NCI-H510A (cell line): ENCODE data around the gene GPS1.

ENCODE experiments used
- DNase-seq: peaks from one replicate; lab custom pipeline; 2025; lab: John Stamatoyannopoulos, UW

The GPS1 gene

GRCh38 chr17:82079001-82079677, 27.4 kb downstream of the GPS1 start:
- no peak for DNase-seq

- DNase-seq: no peak
These were observed 28.5 kb downstream of the GPS1 start for GRCh38 chr17:82080048-82080788.

GRCh38 chr17:82080789-82081464, 29.2 kb downstream of the GPS1 start:
- no peak for DNase-seq

- DNase-seq: no peak
These were observed 29.8 kb downstream of the GPS1 start for GRCh38 chr17:82081546-82081945.

- DNase-seq: no peak
These were observed 30.3 kb downstream of the GPS1 start for GRCh38 chr17:82081966-82082365.

DNA sequence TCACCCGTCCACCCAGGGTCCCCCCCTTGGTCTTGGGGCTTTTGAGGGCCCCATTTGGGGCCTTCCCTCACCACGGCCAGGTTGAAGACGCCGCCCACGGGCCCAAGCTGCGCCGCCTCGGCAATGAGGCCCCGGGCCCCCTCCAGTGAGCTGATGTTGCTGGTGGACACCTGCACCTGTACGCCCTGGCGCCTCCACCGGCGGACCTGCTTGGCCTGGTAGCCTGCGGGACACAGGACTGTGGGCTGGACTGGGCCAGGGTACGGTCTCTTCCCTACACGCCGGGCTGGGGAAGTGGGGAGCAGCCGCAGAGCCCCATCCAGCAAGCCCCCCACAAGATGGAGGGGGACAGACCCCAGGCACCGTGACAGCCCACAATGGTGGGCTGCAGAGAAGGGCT, 30.8 kb downstream of the GPS1 start:
- no peak for DNase-seq

DNA sequence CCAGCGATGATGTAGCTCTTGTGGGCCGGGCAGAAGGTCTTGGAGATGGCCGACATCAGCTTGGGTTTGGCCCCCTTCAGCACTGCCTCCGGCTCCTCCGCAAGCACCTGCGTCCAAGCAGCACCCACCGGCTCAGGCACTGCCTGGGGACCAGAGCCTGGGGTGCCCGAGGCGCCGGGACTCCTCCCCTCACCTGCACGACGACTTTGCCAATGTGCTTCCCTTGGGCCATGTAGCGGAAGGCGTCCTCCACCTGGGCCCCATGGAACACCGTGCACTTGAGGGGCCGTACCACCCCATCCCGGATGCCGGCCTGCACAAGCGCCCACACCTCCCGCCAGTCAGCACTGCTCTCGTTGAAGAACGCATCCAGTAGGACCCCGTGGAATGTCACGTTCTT, 31.3 kb downstream of the GPS1 start:
- no peak for DNase-seq

- no peak for DNase-seq
These were observed 32.0 kb downstream of the GPS1 start for GRCh38 chr17:82083533-82084359.

DNA sequence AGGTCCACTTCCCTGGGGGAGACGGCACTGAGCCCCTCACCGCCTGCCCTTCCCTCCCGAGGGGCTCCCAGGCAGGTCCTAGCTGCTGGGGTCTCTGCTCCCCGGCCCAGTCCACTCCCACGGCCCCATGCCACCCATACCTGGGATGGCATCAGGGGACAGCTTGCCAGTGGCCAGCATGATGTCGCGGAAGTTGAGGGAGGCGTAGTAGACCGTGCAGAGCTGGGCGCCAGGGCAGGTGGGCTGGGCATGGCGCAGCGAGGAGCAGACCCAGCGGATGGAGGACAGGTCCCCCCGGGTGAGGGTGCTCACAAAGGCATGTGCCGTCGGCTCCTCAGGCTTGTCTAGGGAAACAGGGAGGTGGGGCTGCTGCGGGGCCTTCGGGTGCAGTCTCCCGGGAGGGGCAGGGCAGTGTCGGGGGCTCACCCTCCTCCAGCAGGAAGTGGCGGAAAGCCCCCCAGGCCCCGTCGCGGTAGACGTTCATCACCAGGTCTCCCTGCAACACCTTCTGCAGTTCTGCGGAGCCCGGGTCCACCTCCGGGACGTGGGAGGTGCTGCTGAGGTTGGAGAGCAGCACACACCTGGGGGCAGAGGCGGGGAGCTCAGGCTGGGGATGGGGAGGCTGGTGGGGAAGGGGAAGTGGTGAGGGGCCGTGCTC, 32.8 kb downstream of the GPS1 start:
- DNase-seq: no peak

- DNase-seq: no peak
These were observed 33.5 kb downstream of the GPS1 start for GRCh38 chr17:82085031-82085861.

DNA sequence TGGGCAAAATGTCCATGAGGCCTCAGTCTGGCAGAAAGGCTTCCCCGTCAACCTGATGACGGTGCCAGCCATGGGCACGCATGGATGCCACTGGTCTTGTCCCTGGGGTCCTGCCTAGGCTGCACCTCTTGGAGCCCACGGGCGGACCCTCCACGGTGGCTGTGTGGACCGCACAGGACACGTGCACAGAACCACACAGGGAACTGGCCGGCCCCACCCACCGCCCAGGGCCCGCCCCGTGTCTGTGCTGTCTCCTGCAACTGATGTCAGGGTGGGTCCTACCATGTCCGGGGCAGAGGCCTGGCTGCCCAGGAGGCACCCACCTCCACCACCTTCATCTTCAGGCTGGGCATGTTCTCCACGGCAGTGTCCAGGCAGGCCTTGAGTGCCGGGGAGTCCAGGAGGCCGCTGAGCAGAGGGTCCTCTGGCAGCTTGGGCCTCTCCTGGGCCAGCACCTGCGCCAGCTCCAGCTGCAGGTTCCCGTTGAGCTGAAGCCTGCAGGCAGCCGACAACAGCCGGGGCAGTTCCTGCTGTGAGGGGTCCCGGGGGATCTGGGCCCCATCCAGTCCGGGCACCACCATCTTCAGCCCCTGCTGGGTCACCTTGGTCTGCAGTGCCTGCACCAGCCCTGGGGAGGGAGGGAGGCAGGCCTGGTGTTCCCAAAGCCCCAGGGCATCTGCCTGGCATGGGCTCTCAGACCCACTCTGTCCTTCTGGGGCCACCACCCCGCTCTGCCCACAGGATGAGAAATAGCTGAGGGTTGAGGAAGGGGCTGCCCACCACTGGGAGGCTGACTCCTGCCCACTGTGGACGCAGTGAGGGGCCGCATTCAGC, 34.5 kb downstream of the GPS1 start:
- no peak for DNase-seq

DNA sequence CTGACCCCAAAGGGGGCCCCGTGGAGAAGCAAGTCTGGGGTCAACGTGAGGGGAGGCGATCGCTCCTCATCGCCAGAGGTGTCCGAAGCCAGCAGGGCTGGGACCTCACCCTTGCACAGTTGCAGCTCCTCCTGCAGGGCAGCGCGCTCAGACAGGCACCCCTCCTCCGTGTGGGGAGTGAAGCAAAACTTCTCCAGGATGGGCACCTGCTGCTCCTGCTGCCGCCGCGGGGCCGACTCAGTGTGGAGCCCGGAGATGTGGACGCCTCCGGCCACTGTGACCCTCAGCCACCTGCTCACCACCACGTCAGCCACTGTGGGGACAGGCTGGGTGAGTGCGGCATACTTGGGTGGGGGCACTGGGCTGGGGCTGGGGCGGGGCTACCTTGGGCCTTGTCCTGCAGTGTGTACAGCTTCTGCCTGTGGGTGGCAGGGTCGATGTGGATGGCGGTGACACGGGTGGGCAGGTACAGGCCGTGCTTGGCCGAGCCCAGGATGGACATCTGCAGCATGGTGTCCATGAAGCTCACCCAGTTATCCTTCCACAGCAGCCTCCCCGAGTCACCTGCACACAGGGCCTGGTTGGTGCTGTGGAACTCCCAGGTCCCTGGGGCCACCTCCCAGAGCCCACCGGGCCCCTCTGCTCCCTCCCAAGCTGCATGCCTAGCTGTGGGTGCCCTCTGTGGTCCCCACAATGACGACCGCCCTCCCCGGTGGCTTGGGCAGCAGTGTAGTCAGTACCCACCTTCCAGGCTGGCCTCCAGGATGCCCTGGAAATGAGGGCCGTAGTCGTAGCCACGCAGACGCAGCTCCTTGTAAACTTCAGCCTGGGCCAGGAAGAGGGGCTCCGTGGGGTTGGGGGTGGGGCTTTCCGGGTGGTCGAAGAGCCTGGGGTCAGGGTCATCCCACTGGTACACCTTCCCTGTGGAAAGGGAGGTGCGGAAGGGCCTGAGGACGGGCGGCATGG, 35.5 kb downstream of the GPS1 start:
- no peak for DNase-seq

GRCh38 chr17:82087961-82088837, 36.5 kb downstream of the GPS1 start:
- no peak for DNase-seq

DNA sequence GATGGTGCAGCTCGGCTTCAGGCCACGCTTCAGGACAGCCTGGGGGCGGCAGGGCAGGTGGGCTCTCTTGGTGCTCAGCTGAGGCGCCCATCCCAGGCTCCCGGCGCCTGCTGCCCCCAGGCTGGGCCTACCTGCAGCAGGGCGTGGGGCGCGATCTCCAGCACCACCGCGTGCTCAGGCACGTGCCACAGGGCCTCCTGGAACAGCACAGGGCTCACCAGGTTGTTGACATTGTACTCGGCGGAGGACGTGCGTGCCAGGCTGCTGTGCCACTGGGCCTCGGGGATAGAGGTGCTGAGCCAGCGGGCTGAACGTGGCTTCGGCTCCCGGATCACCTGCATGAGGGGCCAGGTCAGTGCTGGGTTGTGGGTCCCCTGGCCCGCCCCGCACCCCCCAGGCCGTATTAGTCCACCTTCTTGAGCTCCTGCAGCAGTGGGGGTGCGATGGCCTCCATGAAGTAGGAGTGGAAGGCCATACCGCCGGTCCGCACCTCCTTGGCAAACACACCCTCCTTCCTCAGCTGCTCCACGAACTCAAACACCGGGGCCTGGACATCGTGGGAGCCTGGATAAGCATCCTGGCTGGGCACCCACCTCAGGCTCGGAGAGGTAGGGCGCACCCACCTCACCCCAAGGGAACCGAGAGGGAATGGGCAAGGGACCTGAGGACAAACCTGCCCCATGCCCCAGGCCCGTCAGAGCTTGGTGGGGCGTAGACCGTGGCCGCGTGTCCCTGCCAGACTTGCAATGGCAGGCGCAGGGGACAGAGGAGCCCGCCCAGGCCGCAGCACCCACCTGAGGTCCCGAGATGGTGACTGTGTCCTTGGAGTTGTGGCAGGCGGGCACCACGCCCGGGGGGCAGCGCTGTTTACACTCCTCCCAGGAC, 37.4 kb downstream of the GPS1 start:
- DNase-seq: no peak

GRCh38 chr17:82089723-82090548, 38.2 kb downstream of the GPS1 start:
- no peak for DNase-seq
